Measurements from ENCODE around the gene MARK1. TPM values are rescaled to one million over a fixed set of nuclear protein-coding genes. Genes with fewer than 3 reads are reported as not detected.
A peak's percentile ranks its signal among the peaks of the same experiment; 100 is the strongest.

MARK1 gene
- total RNA-seq, 1 donor from 2014 or later, result 5.7 TPM

GRCh38 chr1:220527279-220527907, 543 bp upstream of the MARK1 start:
- peaks cover 2% of the 10 kb centered on the region for H3K36me3 Mint-ChIP-seq (ENCODE audit: low read depth)
- CTCF ChIA-PET, result no interaction called here

GRCh38 chr1:220528679-220529501, 954 bp downstream of the MARK1 start:
- DNase-seq, result no peak
- H3K4me1 Mint-ChIP-seq, result peaks cover 21% of the 10 kb centered on the region
- ChIA-PET CTCF (no interaction called here), POLR2A (no interaction called here)
- peaks cover 31% of the 10 kb centered on the region for H3K27me3 Mint-ChIP-seq
- intact Hi-C loops (cut with micrococcal nuclease), result loop anchor here (2.0 to 5.0 kb wide), 3 partner anchors 232 to 307 kb away; no protein-coding TSS in a partner anchor
- H3K36me3 Mint-ChIP-seq (ENCODE audit: low read depth), result peaks cover 2% of the 10 kb centered on the region
- peak overlapping the region; percentile 25 for H3K27ac Mint-ChIP-seq
- peak; percentile 12 for ATAC-seq (ENCODE audit: low read depth)
- peak overlapping the region; percentile 76 for H3K4me3 Mint-ChIP-seq
- TF ChIP-seq CTCF (IDR thresholded peaks at IDR 0.05), result no peak
- peaks cover 6% of the 10 kb centered on the region for H3K9me3 Mint-ChIP-seq

More at GRCh38 chr1:220527279-220527907, 543 bp upstream of the MARK1 start:
- intact Hi-C loops (cut with micrococcal nuclease), result loop anchor here (5.0 kb wide), 2 partner anchors 245 to 305 kb away; no protein-coding TSS in a partner anchor
- DNase-seq, result no peak
- Mint-ChIP-seq H3K9me3 (no peaks in the 10 kb centered on the region), H3K27me3 (peaks cover 31% of the 10 kb centered on the region), H3K4me1 (peaks cover 21% of the 10 kb centered on the region), H3K4me3 (peak overlapping the region; percentile 87), H3K27ac (peak overlapping the region; percentile 78)
- ATAC-seq (ENCODE audit: low read depth), result peak; percentile 45
- TF ChIP-seq CTCF (IDR thresholded peaks at IDR 0.05), result no peak
- POLR2A ChIA-PET, result interaction anchor here (0.6 to 0.7 kb wide), 2 partner anchors 193 to 307 kb away, joined by 3 read pairs; no protein-coding TSS in a partner anchor

- ChIA-PET CTCF (no interaction called here), POLR2A (no interaction called here)
- ATAC-seq (ENCODE audit: low read depth) (no peak), DNase-seq (no peak)
- intact Hi-C loops (cut with micrococcal nuclease), result loop anchor here (2.0 to 5.0 kb wide), 3 partner anchors 233 to 307 kb away; no protein-coding TSS in a partner anchor
- no peak overlapping the region for H3K27ac Mint-ChIP-seq
- peak overlapping the region; percentile 76 for H3K4me3 Mint-ChIP-seq
- H3K4me1 Mint-ChIP-seq, result peaks cover 21% of the 10 kb centered on the region
- H3K36me3 Mint-ChIP-seq (ENCODE audit: low read depth), result peaks cover 2% of the 10 kb centered on the region
- H3K9me3 Mint-ChIP-seq, result peaks cover 10% of the 10 kb centered on the region
- TF ChIP-seq CTCF (IDR thresholded peaks at IDR 0.05), result no peak
- peaks cover 26% of the 10 kb centered on the region for H3K27me3 Mint-ChIP-seq
Measured at GRCh38 chr1:220529521-220530020, 1.6 kb downstream of the MARK1 start.

GRCh38 chr1:220533504-220534109, 5.7 kb downstream of the MARK1 start:
- no peak overlapping the region for H3K27ac Mint-ChIP-seq
- intact Hi-C loops (cut with micrococcal nuclease), result no loop called here

More at GRCh38 chr1:220533504-220534109, 5.7 kb downstream of the MARK1 start:
- TF ChIP-seq CTCF (IDR thresholded peaks at IDR 0.05), result no peak
- peaks cover 11% of the 10 kb centered on the region for H3K4me1 Mint-ChIP-seq
- DNase-seq (no peak), ATAC-seq (ENCODE audit: low read depth) (no peak)
- no peak overlapping the region for H3K4me3 Mint-ChIP-seq
- H3K9me3 Mint-ChIP-seq, result peaks cover 16% of the 10 kb centered on the region
- H3K27me3 Mint-ChIP-seq, result peaks cover 14% of the 10 kb centered on the region
- POLR2A ChIA-PET, result no interaction called here
- CTCF ChIA-PET, result no interaction called here
- H3K36me3 Mint-ChIP-seq (ENCODE audit: low read depth), result no peaks in the 10 kb centered on the region
